Epithelial cell of proximal tubule (primary cell): ENCODE results near the gene MAGI1. TPM values are rescaled to one million over a fixed set of nuclear protein-coding genes. Genes with fewer than 3 reads are reported as not detected.
"Not testable (repeated sequence)": the region's sequence is repeated elsewhere in the genome, so short reads cannot be mapped to it uniquely, and the experiment has no call there.

ENCODE experiments used
- DNase-seq: peaks from one replicate; pipeline ENCODE4 v3.0.0-alpha.2; 2011; ENCODE audit warnings: low read depth
- H3K4me3 ChIP-seq: 2 replicates; pipeline ENCODE4 v1.5.1; 2011; ENCODE audit warnings: low read depth, mild to moderate bottlenecking, low read length
- total RNA-seq: library from RNA; depleted of rRNA; stranded (reverse); fragments of >200 nt; gene quantifications from 2 replicates; pipeline ENCODE4 v1.2.3, GENCODE V29; 2015
- TF ChIP-seq, protein P1 (sequence below): conservative IDR thresholded peaks from 2 replicates; pipeline ENCODE4 v1.5.1; 2012; ENCODE audit warnings: low read depth, mild to moderate bottlenecking, low read length

Gene MAGI1
- total RNA-seq, 1 donor from 2014 or later: 9.6 TPM

DNA sequence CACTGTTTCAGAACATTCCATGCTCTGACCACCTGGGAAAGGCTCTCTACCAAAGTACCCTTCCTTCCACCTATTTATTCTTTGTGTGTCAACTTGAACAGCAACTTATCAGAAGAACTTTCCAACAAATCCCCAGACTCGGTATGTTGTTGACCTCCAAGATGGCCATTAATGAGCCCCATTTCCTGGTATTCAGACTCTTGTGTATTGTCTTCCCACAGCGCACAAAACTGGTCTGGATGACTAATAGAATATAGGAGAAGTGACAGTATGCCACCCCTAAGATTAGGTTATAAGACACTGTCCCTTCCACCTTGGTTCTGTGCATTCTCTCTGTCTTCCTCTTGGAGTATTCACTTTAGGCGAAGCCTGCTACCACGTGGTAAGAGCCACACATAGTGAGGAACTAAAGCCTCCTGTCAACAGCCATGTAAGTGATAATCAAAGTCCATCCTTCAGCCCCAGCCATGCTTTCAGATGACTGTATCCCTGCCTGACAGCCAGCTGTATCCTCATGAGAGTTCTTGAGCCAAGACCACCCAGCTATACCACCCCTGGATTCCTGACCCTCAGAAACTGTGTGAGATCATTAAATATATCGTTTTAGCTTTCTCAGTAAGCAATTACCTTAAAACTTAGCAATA lies 481.7 kb downstream of the MAGI1 start:
- no peak overlapping the region for H3K4me3 ChIP-seq
- DNase-seq: no peak
- TF ChIP-seq, protein P1, sequence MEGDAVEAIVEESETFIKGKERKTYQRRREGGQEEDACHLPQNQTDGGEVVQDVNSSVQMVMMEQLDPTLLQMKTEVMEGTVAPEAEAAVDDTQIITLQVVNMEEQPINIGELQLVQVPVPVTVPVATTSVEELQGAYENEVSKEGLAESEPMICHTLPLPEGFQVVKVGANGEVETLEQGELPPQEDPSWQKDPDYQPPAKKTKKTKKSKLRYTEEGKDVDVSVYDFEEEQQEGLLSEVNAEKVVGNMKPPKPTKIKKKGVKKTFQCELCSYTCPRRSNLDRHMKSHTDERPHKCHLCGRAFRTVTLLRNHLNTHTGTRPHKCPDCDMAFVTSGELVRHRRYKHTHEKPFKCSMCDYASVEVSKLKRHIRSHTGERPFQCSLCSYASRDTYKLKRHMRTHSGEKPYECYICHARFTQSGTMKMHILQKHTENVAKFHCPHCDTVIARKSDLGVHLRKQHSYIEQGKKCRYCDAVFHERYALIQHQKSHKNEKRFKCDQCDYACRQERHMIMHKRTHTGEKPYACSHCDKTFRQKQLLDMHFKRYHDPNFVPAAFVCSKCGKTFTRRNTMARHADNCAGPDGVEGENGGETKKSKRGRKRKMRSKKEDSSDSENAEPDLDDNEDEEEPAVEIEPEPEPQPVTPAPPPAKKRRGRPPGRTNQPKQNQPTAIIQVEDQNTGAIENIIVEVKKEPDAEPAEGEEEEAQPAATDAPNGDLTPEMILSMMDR: no peak

DNA sequence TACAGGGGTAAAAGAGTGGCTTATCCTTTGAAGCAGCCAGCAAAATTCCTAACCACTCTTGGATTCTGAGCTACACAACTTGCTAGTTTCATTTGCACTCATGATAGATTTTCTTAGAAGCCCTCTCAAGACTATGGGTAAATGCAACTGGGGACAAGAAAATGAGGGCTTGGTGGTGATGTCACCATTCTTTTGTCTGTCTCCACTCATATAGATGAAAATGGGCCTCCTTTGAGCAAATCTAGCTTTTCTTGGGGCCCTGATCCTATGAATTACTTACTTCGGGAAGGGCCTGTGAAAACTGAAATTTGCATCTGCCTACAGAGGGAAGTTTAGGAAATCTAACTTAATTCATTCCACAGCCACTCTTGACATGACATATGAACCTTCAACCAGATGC lies 486.3 kb downstream of the MAGI1 start:
- DNase-seq: no peak
- H3K4me3 ChIP-seq: no peak overlapping the region
- TF ChIP-seq, protein P1: no peak

DNA sequence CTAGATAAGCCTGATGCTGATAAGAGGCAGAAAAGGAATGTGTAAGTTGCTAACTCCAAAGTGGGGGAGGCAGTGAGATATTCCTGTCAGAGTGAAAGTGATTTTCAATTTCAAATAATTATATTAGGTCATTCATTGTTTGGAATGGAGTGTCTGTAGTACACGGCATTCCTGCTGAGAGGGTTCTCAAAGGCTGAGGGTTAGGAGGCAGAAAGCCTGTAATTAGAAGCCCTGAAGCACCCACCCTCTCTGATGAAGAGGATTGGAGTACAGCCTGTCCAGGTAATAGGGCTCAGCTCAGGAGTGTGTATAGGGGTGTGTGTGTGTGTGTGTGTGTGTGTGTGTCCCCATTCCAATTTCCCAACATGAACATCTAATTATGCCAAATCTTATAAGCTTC lies 486.8 kb downstream of the MAGI1 start:
- DNase-seq: no peak
- TF ChIP-seq, protein P1: no peak
- H3K4me3 ChIP-seq: no peak overlapping the region

DNA sequence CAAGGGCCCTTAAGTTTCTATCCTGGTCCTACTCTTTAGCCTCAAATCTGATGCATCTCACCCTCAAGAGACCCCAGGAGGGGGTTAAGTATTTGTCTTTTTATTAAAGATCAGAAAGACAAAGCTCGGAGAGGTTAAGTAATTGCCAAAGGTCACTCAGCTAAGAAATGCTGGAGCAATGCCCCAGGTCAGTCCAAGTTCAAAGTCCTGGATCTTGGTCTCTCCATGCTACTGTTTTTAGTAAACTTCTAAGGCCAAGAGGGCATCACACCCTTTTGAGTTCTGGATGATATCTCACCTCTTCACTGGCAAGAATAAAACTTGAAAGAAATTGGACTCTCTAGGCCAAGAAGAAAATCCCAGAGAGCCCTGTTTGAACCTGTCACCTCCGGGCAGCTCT lies 488.6 kb downstream of the MAGI1 start:
- TF ChIP-seq, protein P1: no peak
- no peak overlapping the region for H3K4me3 ChIP-seq
- no peak for DNase-seq

DNA sequence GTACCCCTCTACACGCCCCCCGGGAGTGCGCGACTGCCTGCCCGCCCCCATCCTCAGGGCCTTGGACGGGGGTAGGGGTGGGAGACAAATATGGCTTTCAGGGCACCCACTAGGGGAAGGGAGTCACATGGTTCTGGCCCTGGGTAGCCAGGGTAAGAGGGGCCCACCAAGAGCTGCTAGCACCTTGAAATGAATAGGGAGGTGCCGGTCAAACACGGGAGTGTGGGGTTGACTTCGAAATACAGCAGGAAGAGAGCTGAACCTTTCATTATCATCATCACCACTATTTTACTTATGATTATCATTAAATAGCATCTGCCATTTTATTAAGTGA lies 489.1 kb downstream of the MAGI1 start:
- DNase-seq: no peak
- peak overlapping the region; percentile 54 for H3K4me3 ChIP-seq
- TF ChIP-seq, protein P1: no peak

DNA sequence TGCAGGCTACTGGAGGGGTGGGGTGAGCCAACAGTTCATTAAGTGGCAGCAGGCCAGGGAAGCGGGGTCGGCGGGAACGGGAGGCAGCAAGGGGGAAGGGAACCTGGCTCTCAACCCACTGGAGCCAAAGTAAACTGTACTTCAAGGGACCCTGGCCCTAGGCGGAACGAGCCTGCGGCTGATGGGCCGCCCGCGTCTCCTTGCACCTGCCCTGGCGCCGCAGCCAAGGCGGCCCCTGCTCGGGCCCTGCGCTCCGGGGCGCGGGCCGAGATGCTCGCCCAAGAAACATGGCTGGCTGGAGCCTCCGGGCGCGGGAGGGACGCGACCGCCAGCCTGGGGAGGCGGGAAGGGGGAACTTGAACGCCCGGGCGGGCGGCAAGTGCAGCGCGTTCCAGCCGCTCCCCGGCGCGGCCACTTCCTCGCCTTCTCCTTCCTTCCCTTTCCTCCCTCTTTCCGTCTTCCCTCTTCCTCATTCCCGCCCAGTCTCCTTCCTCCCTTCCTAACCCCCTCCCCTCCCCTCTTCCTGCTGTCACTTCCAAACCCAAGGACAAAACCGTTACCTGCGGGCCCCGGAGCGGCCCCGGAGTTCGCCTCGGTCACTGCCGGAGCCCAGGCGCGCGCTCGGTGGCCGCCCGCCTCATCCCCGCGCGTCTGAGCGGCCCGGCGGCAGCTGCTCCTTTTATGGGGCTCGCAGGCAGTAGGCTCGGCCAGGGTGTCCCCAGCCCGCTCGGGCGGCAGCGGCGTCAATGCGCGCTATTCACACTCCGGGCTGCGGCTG lies 489.7 kb downstream of the MAGI1 start:
- no peak for DNase-seq
- TF ChIP-seq, protein P1: no peak
- H3K4me3 ChIP-seq: peak overlapping the region; percentile 54

DNA sequence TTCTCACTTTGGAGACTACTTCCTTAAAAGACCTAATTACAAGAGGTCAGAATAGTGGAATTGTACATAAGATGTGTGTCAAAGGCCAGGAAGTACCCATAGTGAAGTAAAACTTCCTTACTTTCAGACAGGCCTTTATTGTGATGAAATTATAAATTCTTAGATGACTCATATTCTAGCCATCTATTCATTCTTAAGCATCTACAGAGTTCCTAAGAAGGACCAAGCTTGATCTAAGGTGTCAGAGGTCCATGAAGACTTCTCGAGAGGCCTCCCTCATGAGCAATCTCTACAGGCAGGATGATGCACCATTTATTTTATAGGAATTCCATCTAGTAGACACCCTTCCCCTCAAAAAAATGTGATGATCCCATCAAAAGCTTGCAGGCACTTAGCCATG lies 493.3 kb downstream of the MAGI1 start:
- no peak for DNase-seq
- no peak overlapping the region for H3K4me3 ChIP-seq
- TF ChIP-seq, protein P1: no peak

DNA sequence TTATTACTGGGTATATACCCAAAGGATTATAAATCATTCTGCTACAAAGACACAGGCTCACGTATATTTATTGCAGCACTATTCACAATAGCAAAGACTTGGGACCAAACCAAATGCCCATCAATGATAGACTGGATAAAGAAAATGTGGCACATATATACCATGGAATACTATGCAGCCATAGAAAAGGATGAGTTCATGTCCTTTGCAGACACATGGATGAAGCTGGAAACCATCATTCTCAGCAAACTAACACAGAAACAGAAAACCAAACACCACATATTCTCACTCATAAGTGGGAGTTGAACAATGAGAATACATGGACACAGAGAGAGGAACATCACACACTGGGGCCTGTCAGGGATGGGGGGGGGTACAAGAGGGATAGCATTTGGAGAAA lies 495.3 kb downstream of the MAGI1 start:
- not testable (repeated sequence) for DNase-seq, H3K4me3 ChIP-seq
